OCI-LY3 (cell line): ENCODE data around the gene RRAS2.

Experiments used
- EZH2phosphoT487 ChIP-seq: fragments of 200-600 bp; shearing (Covaris generic); IDR thresholded peaks from 2 replicates; pipeline ENCODE4 v1.6.1; 2018; ENCODE audit warnings: antibody characterized with exemption, mixed run types, low read depth
- TF ChIP-seq, protein P1 (sequence below): fragments of 200-600, 300-600 bp; sonication (generic); IDR thresholded peaks from 2 replicates; pipeline ENCODE4 v1.5.1; 2014; ENCODE audit warnings: antibody characterized with exemption, low read length, low read depth

- TF ChIP-seq, protein P1, sequence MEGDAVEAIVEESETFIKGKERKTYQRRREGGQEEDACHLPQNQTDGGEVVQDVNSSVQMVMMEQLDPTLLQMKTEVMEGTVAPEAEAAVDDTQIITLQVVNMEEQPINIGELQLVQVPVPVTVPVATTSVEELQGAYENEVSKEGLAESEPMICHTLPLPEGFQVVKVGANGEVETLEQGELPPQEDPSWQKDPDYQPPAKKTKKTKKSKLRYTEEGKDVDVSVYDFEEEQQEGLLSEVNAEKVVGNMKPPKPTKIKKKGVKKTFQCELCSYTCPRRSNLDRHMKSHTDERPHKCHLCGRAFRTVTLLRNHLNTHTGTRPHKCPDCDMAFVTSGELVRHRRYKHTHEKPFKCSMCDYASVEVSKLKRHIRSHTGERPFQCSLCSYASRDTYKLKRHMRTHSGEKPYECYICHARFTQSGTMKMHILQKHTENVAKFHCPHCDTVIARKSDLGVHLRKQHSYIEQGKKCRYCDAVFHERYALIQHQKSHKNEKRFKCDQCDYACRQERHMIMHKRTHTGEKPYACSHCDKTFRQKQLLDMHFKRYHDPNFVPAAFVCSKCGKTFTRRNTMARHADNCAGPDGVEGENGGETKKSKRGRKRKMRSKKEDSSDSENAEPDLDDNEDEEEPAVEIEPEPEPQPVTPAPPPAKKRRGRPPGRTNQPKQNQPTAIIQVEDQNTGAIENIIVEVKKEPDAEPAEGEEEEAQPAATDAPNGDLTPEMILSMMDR = no peak
- TF ChIP-seq EZH2phosphoT487 = no peak
Measured at GRCh38 chr11:14323118-14323676, 35.8 kb downstream of the RRAS2 start.
